Measurements from ENCODE around the gene OR51I1. TPM values are rescaled to one million over a fixed set of nuclear protein-coding genes. Genes with fewer than 3 reads are reported as not detected.

Gene OR51I1
- total RNA-seq, 1 experiment from 2014 or later = 23.1 TPM

- H3K4me2 ChIP-seq (ENCODE audit: low read length) = no peak overlapping the region
- ChIA-PET CTCF (interaction anchor here (0.5 to 2.2 kb wide), 6 partner anchors 9 to 877 kb away, joined by 3 to 11 read pairs (median 6); no protein-coding TSS in a partner anchor), POLR2A (interaction anchor here (1.3 to 1.8 kb wide), 2 partner anchors 28 to 29 kb away, joined by 4 to 5 read pairs; no protein-coding TSS in a partner anchor)
Observed at GRCh38 chr11:5476186-5476819, 35.0 kb upstream of the OR51I1 start.

More at GRCh38 chr11:5476186-5476819, 35.0 kb upstream of the OR51I1 start:
- ATAC-seq (peak; percentile 88), DNase-seq (ENCODE audit: low read depth, low spot score) (peak; percentile 38)
- TF ChIP-seq SRF (IDR thresholded peaks at IDR 0.05; ENCODE audit: low read depth) (no peak), CEBPB (IDR thresholded peaks at IDR 0.05; ENCODE audit: low read depth) (no peak), ZFX (IDR thresholded peaks at IDR 0.05) (no peak), EZH2phosphoT487 (IDR thresholded peaks at IDR 0.05; ENCODE audit: borderline replicate concordance) (no peak), ATF3 (IDR thresholded peaks at IDR 0.05) (no peak), ELF1 (IDR thresholded peaks at IDR 0.05; ENCODE audit: borderline replicate concordance, low read depth) (no peak), YY1 (IDR thresholded peaks at IDR 0.05; ENCODE audit: extremely low read depth, insufficient replicate concordance, low read depth, low read length) (no peak), CBX3 (IDR thresholded peaks at IDR 0.05; ENCODE audit: low read depth) (no peak), RAD21 (IDR thresholded peaks at IDR 0.05; ENCODE audit: low read depth) (peak; percentile 38), REST (IDR thresholded peaks at IDR 0.05; ENCODE audit: low read depth) (no peak), POLR2A (IDR thresholded peaks at IDR 0.05; ENCODE audit: borderline replicate concordance, extremely low read depth, insufficient read depth, insufficient read length) (no peak), TCF7L2 (IDR thresholded peaks at IDR 0.05; ENCODE audit: borderline replicate concordance, extremely low read depth, insufficient read depth, insufficient read length) (no peak), SP1 (IDR thresholded peaks at IDR 0.05; ENCODE audit: low read depth) (no peak), CTCF (IDR thresholded peaks at IDR 0.05 in 2 of 3, conservative IDR thresholded peaks at IDR 0.05 in 1 of 3; ENCODE audit: borderline replicate concordance in 1 of 3, insufficient read depth in 1 of 3, low read depth in 2 of 3, low read length in 2 of 3) (peak; percentile 52 to 89 (median 82); a peak in 5 of 6 replicates), JUND (IDR thresholded peaks at IDR 0.05) (no peak), SIN3A (IDR thresholded peaks at IDR 0.05; ENCODE audit: low read depth) (no peak), POLR2AphosphoS5 (IDR thresholded peaks at IDR 0.05; ENCODE audit: low read depth, low read length) (no peak)
- no TSS peak for BruUV-seq (replicated peaks)
- RAD21 ChIA-PET (ENCODE audit: low non-redundant PET in 1 of 2, low total read pairs in 2 of 2, uncharacterized antibody in 2 of 2, unreplicated experiment in 2 of 2) = no interaction called here
- intact Hi-C loops (cut with micrococcal nuclease) = loop anchor here (1.0 to 5.0 kb wide), 2 partner anchors 76 to 332 kb away; partner anchors contain the start of gene OR52N2
- Histone ChIP-seq H3K27ac (ENCODE audit: low read depth, low read length) (no peak overlapping the region), H3K9ac (ENCODE audit: low read length) (no peak overlapping the region), H3K36me3 (ENCODE audit: control insufficient read depth in 1 of 2, insufficient read depth in 2 of 2, low read length in 2 of 2) (peaks cover 0 to 54% of the 10 kb centered on the region in 2 experiments; a peak in 2 of 4 replicates), H2AFZ (ENCODE audit: low read depth, low read length, poor library complexity, severe bottlenecking) (no peak overlapping the region), H3K27me3 (ENCODE audit: insufficient read depth, low read length) (no peaks in the 10 kb centered on the region), H3K79me2 (ENCODE audit: insufficient read depth, low read length) (peaks cover 62% of the 10 kb centered on the region), H3K9me2 (ENCODE audit: insufficient read depth) (no peaks in the 10 kb centered on the region), H3K9me3 (ENCODE audit: control insufficient read depth in 1 of 2, insufficient read depth in 1 of 2, low read depth in 1 of 2, low read length in 2 of 2) (no peaks in the 10 kb centered on the region), H4K20me1 (ENCODE audit: insufficient read depth) (peaks cover 47% of the 10 kb centered on the region), H3K4me3 (replicated peaks in 1 of 2; ENCODE audit: low read depth in 1 of 2, low read length in 2 of 2) (no peak overlapping the region), H3K4me1 (ENCODE audit: control insufficient read depth in 1 of 2, insufficient read depth in 2 of 2, low read length in 2 of 2) (peaks cover 0 to 33% of the 10 kb centered on the region in 2 experiments; a peak in 2 of 4 replicates)

Data from HCT116 (cell line).